ENCODE measurements around the gene SLC24A3. TPM values are rescaled to one million over a fixed set of nuclear protein-coding genes. Genes with fewer than 3 reads are reported as not detected.

SLC24A3 gene
- total RNA-seq, 2 experiments from 2014 or later, result not detected

DNA sequence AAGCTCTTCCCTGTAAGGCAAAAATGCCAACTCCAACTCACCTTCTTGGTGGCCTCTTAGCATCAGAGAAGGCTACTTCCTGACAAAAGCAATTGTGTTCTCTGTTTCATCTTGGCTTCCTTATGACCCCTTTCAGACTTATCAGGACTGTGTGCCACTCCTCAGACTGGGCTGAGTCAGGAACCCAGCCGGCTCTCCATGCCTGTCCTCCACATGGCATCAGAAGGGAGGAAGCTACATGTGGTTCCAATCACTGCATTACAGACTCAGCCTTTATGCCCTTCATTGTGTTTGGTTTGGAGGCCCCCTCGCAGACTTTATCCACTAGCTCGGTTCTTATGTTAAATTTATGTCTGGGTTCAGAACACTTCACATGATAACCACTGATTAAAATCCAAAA, 142.5 kb downstream of the SLC24A3 start:
- H3K4me1 ChIP-seq (ENCODE audit: insufficient read depth, low read length, poor library complexity, severe bottlenecking), result no peaks in the 10 kb centered on the region
- ChIA-PET CTCF (ENCODE audit: unreplicated experiment) (no interaction called here), POLR2A (interaction anchor here (0.6 kb wide), 1 partner anchor 141 kb away, joined by 3 read pairs; no protein-coding TSS in a partner anchor)
- no peaks in the 10 kb centered on the region for H3K9me3 ChIP-seq (ENCODE audit: low read length)
- no peak for DNase-seq (ENCODE audit: low spot score)
- H3K27ac ChIP-seq (ENCODE audit: low read depth, low read length, poor library complexity, severe bottlenecking), result no peak overlapping the region
- TF ChIP-seq, protein P1, sequence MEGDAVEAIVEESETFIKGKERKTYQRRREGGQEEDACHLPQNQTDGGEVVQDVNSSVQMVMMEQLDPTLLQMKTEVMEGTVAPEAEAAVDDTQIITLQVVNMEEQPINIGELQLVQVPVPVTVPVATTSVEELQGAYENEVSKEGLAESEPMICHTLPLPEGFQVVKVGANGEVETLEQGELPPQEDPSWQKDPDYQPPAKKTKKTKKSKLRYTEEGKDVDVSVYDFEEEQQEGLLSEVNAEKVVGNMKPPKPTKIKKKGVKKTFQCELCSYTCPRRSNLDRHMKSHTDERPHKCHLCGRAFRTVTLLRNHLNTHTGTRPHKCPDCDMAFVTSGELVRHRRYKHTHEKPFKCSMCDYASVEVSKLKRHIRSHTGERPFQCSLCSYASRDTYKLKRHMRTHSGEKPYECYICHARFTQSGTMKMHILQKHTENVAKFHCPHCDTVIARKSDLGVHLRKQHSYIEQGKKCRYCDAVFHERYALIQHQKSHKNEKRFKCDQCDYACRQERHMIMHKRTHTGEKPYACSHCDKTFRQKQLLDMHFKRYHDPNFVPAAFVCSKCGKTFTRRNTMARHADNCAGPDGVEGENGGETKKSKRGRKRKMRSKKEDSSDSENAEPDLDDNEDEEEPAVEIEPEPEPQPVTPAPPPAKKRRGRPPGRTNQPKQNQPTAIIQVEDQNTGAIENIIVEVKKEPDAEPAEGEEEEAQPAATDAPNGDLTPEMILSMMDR (conservative IDR thresholded peaks at IDR 0.05; ENCODE audit: low read length), result no peak
- TF ChIP-seq EZH2phosphoT487 (IDR thresholded peaks at IDR 0.05; ENCODE audit: borderline replicate concordance, low read depth, low read length), result no peak
- H3K9me2 ChIP-seq (ENCODE audit: insufficient read depth, low read length), result no peaks in the 10 kb centered on the region
- H3K36me3 ChIP-seq (ENCODE audit: insufficient read depth, low read length), result no peaks in the 10 kb centered on the region
- no peak overlapping the region for H3K4me2 ChIP-seq (ENCODE audit: low read length)
- no peak overlapping the region for H2AFZ ChIP-seq (ENCODE audit: low read length)
- no peaks in the 10 kb centered on the region for H4K20me1 ChIP-seq (ENCODE audit: insufficient read depth, low read length)
- H3K79me2 ChIP-seq (ENCODE audit: insufficient read depth, low read depth, low read length), result no peaks in the 10 kb centered on the region
- no peak overlapping the region for H3K4me3 ChIP-seq (ENCODE audit: low read depth, low read length, poor library complexity, severe bottlenecking)
- no TSS peak for BruUV-seq (replicated peaks)
- intact Hi-C loops (cut with micrococcal nuclease; ENCODE audit: unreplicated experiment), result no loop called here

- Histone ChIP-seq H3K4me3 (ENCODE audit: low read depth, low read length, poor library complexity, severe bottlenecking) (no peak overlapping the region), H3K9me2 (ENCODE audit: insufficient read depth, low read length) (no peaks in the 10 kb centered on the region), H2AFZ (ENCODE audit: low read length) (no peak overlapping the region), H3K79me2 (ENCODE audit: insufficient read depth, low read depth, low read length) (no peaks in the 10 kb centered on the region), H3K27ac (ENCODE audit: low read depth, low read length, poor library complexity, severe bottlenecking) (no peak overlapping the region), H4K20me1 (ENCODE audit: insufficient read depth, low read length) (no peaks in the 10 kb centered on the region), H3K4me1 (ENCODE audit: insufficient read depth, low read length, poor library complexity, severe bottlenecking) (no peaks in the 10 kb centered on the region), H3K9me3 (ENCODE audit: low read length) (no peaks in the 10 kb centered on the region), H3K4me2 (ENCODE audit: low read length) (no peak overlapping the region), H3K36me3 (ENCODE audit: insufficient read depth, low read length) (no peaks in the 10 kb centered on the region)
- TF ChIP-seq, protein P1 (conservative IDR thresholded peaks at IDR 0.05; ENCODE audit: low read length), result no peak
- TF ChIP-seq EZH2phosphoT487 (IDR thresholded peaks at IDR 0.05; ENCODE audit: borderline replicate concordance, low read depth, low read length), result no peak
- no TSS peak for BruUV-seq (replicated peaks)
- DNase-seq (ENCODE audit: low spot score), result no peak
- intact Hi-C loops (cut with micrococcal nuclease; ENCODE audit: unreplicated experiment), result no loop called here
- POLR2A ChIA-PET, result no interaction called here
- CTCF ChIA-PET (ENCODE audit: unreplicated experiment), result no interaction called here
Observed at GRCh38 chr20:19361790-19362189, 149.3 kb downstream of the SLC24A3 start.

GRCh38 chr20:19363476-19363875, 151.0 kb downstream of the SLC24A3 start:
- CTCF ChIA-PET (ENCODE audit: unreplicated experiment), result no interaction called here
- Histone ChIP-seq H3K4me1 (ENCODE audit: insufficient read depth, low read length, poor library complexity, severe bottlenecking) (no peaks in the 10 kb centered on the region), H3K4me3 (ENCODE audit: low read depth, low read length, poor library complexity, severe bottlenecking) (no peak overlapping the region), H2AFZ (ENCODE audit: low read length) (no peak overlapping the region), H3K9me2 (ENCODE audit: insufficient read depth, low read length) (no peaks in the 10 kb centered on the region), H3K36me3 (ENCODE audit: insufficient read depth, low read length) (no peaks in the 10 kb centered on the region), H3K79me2 (ENCODE audit: insufficient read depth, low read depth, low read length) (no peaks in the 10 kb centered on the region), H4K20me1 (ENCODE audit: insufficient read depth, low read length) (no peaks in the 10 kb centered on the region), H3K9me3 (ENCODE audit: low read length) (no peaks in the 10 kb centered on the region), H3K27ac (ENCODE audit: low read depth, low read length, poor library complexity, severe bottlenecking) (no peak overlapping the region), H3K4me2 (ENCODE audit: low read length) (no peak overlapping the region)
- POLR2A ChIA-PET, result interaction anchor here (0.9 kb wide), 1 partner anchor 11 kb away, joined by 3 read pairs; no protein-coding TSS in a partner anchor
- no peak for TF ChIP-seq EZH2phosphoT487 (IDR thresholded peaks at IDR 0.05; ENCODE audit: borderline replicate concordance, low read depth, low read length)
- TF ChIP-seq, protein P1 (conservative IDR thresholded peaks at IDR 0.05; ENCODE audit: low read length), result no peak
- DNase-seq (ENCODE audit: low spot score), result no peak
- intact Hi-C loops (cut with micrococcal nuclease; ENCODE audit: unreplicated experiment), result no loop called here
- no TSS peak for BruUV-seq (replicated peaks)

All from OCI-LY7 (cell line).